GM12865 (cell line): ENCODE measurements around the gene CAV2.

Experiments
- DNase-seq: peaks from one replicate; pipeline ENCODE4 v3.0.0; 2010; ENCODE audit warnings: low read depth
- H3K4me3 ChIP-seq: 2 replicates; pipeline ENCODE4 v1.5.1; 2011; ENCODE audit warnings: mild to moderate bottlenecking, low read depth, low read length, control low read depth
- TF ChIP-seq, protein P1 (sequence below): IDR thresholded peaks from 2 replicates; pipeline ENCODE4 v1.5.1; 2011; ENCODE audit warnings: low read length, control low read depth, low read depth, inconsistent platforms; ENCODE audit not compliant: insufficient read depth; ENCODE audit errors: missing control alignments

CAV2 gene

GRCh38 chr7:116557901-116558300 is 58.4 kb downstream of the CAV2 start:
- TF ChIP-seq, protein P1, sequence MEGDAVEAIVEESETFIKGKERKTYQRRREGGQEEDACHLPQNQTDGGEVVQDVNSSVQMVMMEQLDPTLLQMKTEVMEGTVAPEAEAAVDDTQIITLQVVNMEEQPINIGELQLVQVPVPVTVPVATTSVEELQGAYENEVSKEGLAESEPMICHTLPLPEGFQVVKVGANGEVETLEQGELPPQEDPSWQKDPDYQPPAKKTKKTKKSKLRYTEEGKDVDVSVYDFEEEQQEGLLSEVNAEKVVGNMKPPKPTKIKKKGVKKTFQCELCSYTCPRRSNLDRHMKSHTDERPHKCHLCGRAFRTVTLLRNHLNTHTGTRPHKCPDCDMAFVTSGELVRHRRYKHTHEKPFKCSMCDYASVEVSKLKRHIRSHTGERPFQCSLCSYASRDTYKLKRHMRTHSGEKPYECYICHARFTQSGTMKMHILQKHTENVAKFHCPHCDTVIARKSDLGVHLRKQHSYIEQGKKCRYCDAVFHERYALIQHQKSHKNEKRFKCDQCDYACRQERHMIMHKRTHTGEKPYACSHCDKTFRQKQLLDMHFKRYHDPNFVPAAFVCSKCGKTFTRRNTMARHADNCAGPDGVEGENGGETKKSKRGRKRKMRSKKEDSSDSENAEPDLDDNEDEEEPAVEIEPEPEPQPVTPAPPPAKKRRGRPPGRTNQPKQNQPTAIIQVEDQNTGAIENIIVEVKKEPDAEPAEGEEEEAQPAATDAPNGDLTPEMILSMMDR, result no peak
- no peak for DNase-seq
- no peak overlapping the region for H3K4me3 ChIP-seq
